ENCODE results near the gene ETFBKMT.

Gene ETFBKMT

DNA sequence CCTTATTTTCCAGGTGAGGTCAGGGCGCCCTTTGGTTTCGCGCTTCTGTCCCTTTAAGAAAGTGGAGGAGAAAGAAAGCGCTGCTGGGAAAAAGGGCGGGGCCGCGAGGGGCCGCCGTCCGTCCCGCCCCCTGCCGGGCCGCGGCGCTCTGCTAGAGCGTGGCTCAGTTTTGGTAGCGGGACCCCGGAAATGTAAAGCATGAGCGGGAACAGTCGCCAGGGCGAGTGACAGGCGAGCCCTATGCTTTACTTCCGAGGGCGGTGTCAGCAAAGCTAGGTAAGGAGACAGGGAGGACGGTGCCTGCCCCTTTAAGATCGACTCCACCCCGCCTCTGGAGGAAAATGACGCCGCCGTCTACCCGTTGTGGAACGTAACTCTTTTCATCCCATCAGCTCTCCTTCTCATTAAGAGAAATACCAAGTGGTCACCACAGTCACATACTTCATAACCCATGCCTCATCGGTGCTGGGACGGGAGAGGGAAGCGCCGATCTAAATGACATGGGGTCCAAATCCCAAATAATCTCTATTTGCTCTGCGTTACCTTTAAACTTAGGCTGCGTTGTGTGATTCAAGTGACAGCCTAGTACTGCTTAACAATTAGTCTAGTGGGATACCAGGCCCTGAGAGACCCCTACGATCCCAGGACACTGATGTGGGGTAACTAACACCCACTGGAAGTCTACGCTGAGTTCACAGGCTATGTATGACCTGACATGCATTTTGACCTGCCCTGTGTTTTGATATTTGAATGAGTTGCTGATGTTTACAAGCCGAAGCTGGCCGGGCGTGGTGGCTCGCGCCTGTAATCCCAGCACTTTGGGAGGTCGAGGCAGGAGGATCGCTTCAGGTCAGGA lies at the start of gene ETFBKMT:
ETFBKMT (plus strand) TSS at position 602 of the 856 bp plus-strand sequence. CDS start 2,266 bp downstream, outside the sequence.
- peak; percentile 18 for FAIRE-seq

- no peak for FAIRE-seq
Observed at GRCh38 chr12:31612819-31613218, 46.7 kb upstream of the ETFBKMT start.

DNA sequence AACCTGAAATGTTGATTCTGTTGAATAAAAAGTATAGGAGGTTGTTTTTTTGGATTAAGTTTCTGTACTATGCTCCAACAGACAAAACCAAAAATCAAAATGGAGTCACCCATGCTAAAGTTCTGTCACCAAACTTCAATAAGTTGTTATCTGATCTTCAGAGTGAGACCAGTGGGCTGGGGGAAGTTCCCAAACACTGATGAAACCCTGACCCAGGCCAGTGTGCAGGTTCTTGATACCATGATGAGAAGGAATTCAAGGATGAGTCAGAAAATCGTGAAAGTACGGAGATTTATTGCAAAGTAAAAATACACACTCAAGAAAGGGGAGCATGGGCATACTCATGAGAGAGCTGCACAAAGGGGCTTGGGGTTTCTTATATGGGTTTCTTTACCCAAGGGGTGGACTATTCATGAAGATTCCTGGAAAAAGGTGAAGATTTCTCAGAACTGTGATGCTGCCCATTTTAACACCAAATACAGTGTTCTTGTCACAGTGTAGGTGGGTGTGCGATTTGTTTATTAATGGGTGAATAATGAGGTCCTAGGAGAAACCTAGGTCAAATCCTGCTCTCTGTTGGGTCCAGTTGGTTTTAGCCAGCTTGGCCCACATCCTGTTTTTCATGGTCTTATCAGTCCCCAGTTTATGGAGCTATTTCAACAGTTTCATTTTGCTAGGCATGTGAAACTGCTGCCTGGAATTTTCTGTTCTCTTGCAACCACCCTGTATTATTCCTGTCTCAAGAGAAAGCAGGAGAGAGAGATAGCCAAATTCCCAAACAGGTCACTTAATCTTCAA lies 41.1 kb upstream of the ETFBKMT start:
- no peak for FAIRE-seq

GRCh38 chr12:31620311-31620710 lies 39.2 kb upstream of the ETFBKMT start:
- FAIRE-seq = no peak

DNA sequence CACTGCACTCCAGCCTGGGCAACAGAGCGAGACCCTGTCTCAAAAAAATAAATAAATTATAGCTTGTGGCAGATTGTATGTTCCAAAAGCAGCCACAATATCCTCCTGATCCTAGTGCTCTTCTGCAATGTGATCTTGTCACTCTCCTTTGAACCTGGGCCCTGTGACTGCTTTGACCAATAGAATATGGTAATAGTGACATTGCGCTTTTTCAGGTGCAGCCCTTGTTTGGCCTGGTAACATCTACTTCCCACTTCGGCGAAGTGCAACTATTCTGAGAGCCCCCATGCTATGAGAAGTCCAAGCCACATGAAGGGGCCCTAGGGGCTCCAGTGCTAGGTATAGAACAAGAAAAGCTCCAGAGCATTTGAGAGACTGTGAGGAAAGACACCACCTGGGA lies 37.5 kb upstream of the ETFBKMT start:
- no peak for FAIRE-seq

- FAIRE-seq = no peak
Observed at GRCh38 chr12:31626270-31626995, 33.1 kb upstream of the ETFBKMT start.

DNA sequence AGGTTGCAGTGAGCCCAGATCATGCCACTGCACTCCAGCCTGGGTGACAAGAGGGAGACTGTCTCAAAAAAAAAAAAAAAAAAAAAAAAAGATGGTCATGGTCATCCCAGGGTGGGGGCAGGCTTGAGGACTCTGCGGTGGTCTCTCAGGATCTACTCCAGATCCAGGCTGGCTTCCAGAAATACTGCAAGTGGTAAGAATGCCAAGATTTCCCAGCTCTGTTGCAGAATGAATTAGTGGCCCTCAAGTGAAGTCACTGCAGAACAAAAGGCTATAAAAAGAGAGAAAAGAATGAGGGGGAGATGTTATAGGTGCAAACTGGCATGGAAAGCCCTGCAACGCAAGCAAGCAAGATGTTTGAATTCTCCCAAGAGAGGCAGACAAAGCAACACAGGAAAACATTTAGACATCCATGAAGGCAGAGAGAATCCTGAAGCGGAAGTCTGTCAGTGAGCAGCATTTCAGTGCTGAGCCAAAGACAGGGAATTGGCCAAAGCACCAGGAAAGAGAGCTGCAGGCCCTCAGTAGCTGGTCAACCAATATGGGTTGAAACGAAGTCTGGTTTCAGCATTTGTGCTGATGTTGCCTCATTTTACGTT lies 31.9 kb upstream of the ETFBKMT start:
- no peak for FAIRE-seq

GRCh38 chr12:31629756-31630732 lies 29.4 kb upstream of the ETFBKMT start:
- FAIRE-seq = no peak

GRCh38 chr12:31631023-31631724 lies 28.3 kb upstream of the ETFBKMT start:
- no peak for FAIRE-seq

GRCh38 chr12:31631809-31632208 lies 27.7 kb upstream of the ETFBKMT start:
- FAIRE-seq = no peak

DNA sequence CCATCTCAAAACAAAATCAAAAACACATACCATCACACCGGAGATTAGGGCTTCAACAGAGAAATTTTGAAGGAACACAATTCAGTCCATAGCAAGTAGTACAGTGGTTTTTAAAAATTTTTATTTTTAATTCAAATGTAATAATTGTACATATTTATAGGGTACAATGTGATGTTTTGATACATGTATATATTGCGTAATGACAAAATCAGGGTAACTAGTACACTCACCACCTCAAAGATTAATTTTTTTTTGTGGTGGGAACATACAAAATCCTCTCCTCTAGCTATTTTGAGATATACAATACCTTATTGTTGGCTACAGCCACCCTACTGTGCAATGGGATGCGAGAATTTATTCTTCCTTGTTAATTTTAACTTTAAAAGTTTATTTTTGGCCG lies 26.0 kb upstream of the ETFBKMT start:
- FAIRE-seq = no peak

DNA sequence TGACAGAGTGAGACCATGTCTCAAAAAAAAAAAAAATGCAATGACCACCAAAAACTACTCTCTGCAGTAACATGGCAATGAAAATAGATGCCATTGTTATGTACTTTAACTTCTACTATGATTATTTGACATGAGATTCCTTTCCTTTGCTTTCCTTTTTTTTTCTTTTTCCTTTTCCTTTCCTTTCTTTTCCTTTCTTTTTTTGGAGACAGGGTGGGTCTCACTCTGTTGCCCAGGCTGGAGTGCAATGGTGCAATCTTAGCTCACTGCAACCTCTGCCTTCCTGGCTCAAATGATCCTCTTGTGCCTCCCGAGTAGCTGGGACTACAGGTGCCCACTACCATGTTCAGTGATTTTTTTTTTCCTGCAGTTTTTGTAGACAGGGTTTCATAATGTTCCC lies 24.9 kb upstream of the ETFBKMT start:
- no peak for FAIRE-seq

DNA sequence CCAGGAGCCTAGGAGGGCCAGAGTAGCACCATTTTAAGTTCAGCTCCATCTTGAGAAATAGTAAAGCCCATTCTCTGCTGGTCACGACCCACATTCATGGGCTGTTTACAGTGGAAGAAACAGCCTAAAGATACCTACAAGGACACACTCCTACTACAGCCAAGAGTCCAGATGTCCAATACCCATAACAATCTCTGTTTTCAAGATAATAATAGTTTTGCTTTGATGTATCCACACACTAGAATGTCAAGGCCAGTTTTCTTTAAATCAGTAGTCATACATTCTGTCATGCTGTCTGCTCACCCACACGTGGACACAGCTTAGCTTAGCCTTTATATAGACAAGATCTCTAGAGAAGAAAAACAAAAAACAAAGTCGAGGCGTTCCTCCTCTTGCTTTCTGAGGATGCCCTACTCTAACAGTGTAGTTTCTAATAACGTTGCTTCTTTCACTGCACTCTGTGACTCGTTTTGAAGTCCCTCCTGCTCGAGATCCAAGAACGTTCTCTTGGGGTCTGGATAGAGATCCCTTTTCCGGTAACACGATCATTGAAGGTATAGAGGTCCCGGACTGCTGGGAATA lies 17.9 kb upstream of the ETFBKMT start:
- FAIRE-seq = no peak

GRCh38 chr12:31644536-31644935 lies 15.0 kb upstream of the ETFBKMT start:
- no peak for FAIRE-seq

- no peak for FAIRE-seq
Observed at GRCh38 chr12:31645924-31646323, 13.6 kb upstream of the ETFBKMT start.

GRCh38 chr12:31647086-31647491 lies 12.4 kb upstream of the ETFBKMT start:
- FAIRE-seq = no peak

DNA sequence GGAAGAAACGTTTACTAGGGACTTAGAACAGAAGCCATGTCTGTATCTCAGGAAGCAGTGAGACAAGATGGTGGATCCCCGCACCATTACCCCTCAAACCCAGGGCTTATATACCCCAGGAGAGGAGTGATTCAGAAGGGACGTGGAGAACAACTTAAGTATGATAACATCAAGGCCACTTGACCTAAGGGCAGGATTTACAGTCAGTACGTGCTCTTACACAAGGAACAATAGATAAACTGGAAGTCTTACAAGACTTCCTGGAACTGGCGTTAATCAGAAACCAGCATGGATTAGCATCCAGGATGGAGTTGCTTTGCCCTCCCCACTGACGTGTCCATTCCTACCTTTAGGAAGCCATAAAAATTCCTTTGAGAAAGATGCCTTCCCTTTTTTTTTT lies 8.6 kb upstream of the ETFBKMT start:
- no peak for FAIRE-seq

- FAIRE-seq = no peak
Observed at GRCh38 chr12:31651893-31652521, 7.5 kb upstream of the ETFBKMT start.

DNA sequence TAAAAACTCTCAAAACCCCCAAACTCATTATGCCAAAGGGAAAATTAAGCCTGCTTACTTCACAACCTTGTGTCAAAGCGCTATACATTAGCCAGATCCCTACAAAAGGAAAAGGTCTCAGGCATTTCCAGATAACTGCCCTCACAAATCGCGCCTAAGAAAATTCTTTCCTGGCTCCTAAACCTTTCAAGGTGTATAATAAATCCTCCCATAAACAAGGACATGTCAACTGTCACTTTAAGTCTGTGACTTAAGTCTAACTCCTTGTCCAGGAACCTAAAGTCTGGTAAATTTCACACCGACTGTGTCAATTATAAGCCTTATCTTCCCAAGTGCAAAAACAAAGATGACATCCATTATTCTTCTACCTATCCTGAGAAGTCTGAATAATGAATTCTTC lies 4.3 kb upstream of the ETFBKMT start:
- FAIRE-seq = no peak

DNA sequence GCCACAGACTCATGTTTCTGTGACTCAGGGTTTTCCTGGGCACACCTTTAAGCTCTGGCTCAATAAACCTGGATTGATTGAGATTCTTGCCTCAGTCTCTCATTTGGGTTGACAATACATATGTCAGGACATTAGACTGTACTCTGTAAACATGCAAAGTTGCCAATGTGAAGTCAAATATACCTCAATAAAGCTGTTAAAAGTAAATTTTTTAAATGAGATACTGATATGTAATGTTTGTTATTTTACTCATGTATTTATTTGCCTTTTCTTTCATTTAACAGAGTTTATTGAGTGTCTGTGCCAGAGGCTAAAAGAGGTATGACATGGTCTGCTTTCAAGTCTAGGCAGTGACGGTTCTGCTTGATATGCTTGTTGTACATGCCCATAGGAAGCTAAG lies 3.7 kb upstream of the ETFBKMT start:
- FAIRE-seq = no peak
